A549 (cell line): ENCODE data around the gene DMRTB1. TPM values are rescaled to one million over a fixed set of nuclear protein-coding genes. Genes with fewer than 3 reads are reported as not detected.
A peak's percentile ranks its signal among the peaks of the same experiment; 100 is the strongest.

ENCODE experiments used
- ATAC-seq, 2 experiments: fragments of 200-7000 bp in 1 of 2; fragments of >200 bp in 1 of 2; cut with Nextera tagmentation in 1 of 2; cut with Tn5 transposase in 1 of 2; 3 replicates each; pipeline versions ENCODE4 v1.8.0 to v1.9.1; 2018 to 2020; ENCODE audit warnings: mild to moderate bottlenecking in 1 of 2, moderate library complexity in 1 of 2
- CTCF ChIA-PET: fragments of 300-600 bp; sonication (Branson Sonifier 250); formaldehyde crosslinking; extraction: SDS; loops from one replicate; lab custom pipeline; 2021; ENCODE audit warnings: antibody characterized with exemption, inconsistent platforms; lab: Yijun Ruan, JAX
- POLR2A ChIA-PET: fragments of 350-600 bp; formaldehyde crosslinking; extraction: SDS; loops from one replicate; lab custom pipeline; 2021; ENCODE audit warnings: antibody characterized with exemption, inconsistent platforms; lab: Yijun Ruan, JAX
- DNase-seq, 2 experiments: peaks; one replicate each; pipeline versions ENCODE4 v3.0.0 to v3.0.0-alpha.2; 2011 to 2016; ENCODE audit warnings: low read depth in 1 of 2, low spot score in 1 of 2
- FAIRE-seq: peaks from 2 replicates; lab custom pipeline; 2011; peaks lifted over from hg19 to GRCh38; lab: Jason Lieb, UNC
- H3K27ac ChIP-seq, 2 experiments: fragments of >200 bp; sonication (Bioruptor Twin); formaldehyde crosslinking; 3 replicates each; pipeline ENCODE4 v1.5.1; 2016 to 2017
- H3K4me1 ChIP-seq: fragments of >200 bp; sonication (Bioruptor Twin); formaldehyde crosslinking; 3 replicates; pipeline ENCODE4 v1.6.1; 2016
- H3K4me2 ChIP-seq: fragments of >200 bp; sonication (Bioruptor Twin); formaldehyde crosslinking; 3 replicates; pipeline ENCODE4 v1.6.1; 2016
- H3K4me3 ChIP-seq: fragments of >200 bp; sonication (Bioruptor Twin); formaldehyde crosslinking; 3 replicates; pipeline ENCODE4 v1.5.1; 2016
- H3K9me3 ChIP-seq: fragments of >200 bp; sonication (Bioruptor Twin); formaldehyde crosslinking; 3 replicates; pipeline ENCODE4 v1.6.1; 2016
- CEBPB ChIP-seq, 2 experiments: fragments of >200 bp in 1 of 2; sonication (Bioruptor Twin) in 1 of 2; formaldehyde crosslinking in 1 of 2; IDR thresholded peaks; 2 replicates each; pipeline ENCODE4 v1.6.1; 2012 to 2016
- CHD2 ChIP-seq: fragments of 150-350 bp; IDR thresholded peaks from 2 replicates; pipeline ENCODE4 v1.6.1; 2014; ENCODE audit warnings: low read length; ENCODE audit not compliant: partially characterized antibody
- ESRRA ChIP-seq: fragments of 150-350 bp; IDR thresholded peaks from 2 replicates; pipeline ENCODE4 v1.6.1; 2014; ENCODE audit warnings: mild to moderate bottlenecking, low read length, borderline replicate concordance
- FOSL2 ChIP-seq, 2 experiments: fragments of 450-650 bp in 1 of 2; fragments of >200 bp in 1 of 2; sonication (Bioruptor Twin) in 1 of 2; formaldehyde crosslinking; IDR thresholded peaks; 2 replicates each; pipeline versions ENCODE4 v1.5.0 to v1.6.1; 2016 to 2020; ENCODE audit warnings: mild to moderate bottlenecking in 1 of 2, moderate library complexity in 1 of 2
- HOXB5 ChIP-seq: fragments of 250-450 bp; sonication (Bioruptor Pico); IDR thresholded peaks from 2 replicates; pipeline ENCODE4 v1.5.0; 2020; ENCODE audit warnings: mild to moderate bottlenecking, moderate library complexity
- JUN ChIP-seq, 2 experiments: fragments of >200 bp; sonication (Bioruptor Twin); formaldehyde crosslinking; IDR thresholded peaks; 2 replicates in 1 of 2; 3 replicates in 1 of 2; pipeline ENCODE4 v1.6.1; 2016 to 2017
- JUNB ChIP-seq: fragments of >200 bp; sonication (Bioruptor Twin); formaldehyde crosslinking; IDR thresholded peaks from 2 replicates; pipeline ENCODE4 v1.6.1; 2016
- NPAS2 ChIP-seq: fragments of 250-450 bp; sonication (Bioruptor Pico); IDR thresholded peaks from 2 replicates; pipeline ENCODE4 v1.8.0; 2022; ENCODE audit warnings: mild to moderate bottlenecking, moderate library complexity, borderline replicate concordance
- PHF8 ChIP-seq: fragments of 200-600 bp; sonication (generic); IDR thresholded peaks from 2 replicates; pipeline ENCODE4 v1.6.1; 2016; ENCODE audit warnings: low read depth, mild to moderate bottlenecking, antibody characterized with exemption, moderate library complexity, borderline replicate concordance
- RAD21 ChIP-seq, 2 experiments: fragments of >200 bp in 1 of 2; sonication (Bioruptor Twin) in 1 of 2; formaldehyde crosslinking in 1 of 2; IDR thresholded peaks in 1 of 2; conservative IDR thresholded peaks in 1 of 2; 2 replicates in 1 of 2; 3 replicates in 1 of 2; pipeline ENCODE4 v1.6.1; 2012 to 2018; ENCODE audit warnings: inconsistent platforms in 1 of 2
- RARB ChIP-seq: fragments of 250-450 bp; sonication (Bioruptor Pico); IDR thresholded peaks from 2 replicates; pipeline ENCODE4 v1.8.0; 2021; ENCODE audit warnings: mild to moderate bottlenecking, moderate library complexity
- RNF2 ChIP-seq: fragments of 200-600 bp; sonication (generic); IDR thresholded peaks from 2 replicates; pipeline ENCODE4 v1.6.1; 2016; ENCODE audit warnings: low read depth, mild to moderate bottlenecking, antibody characterized with exemption, moderate library complexity, borderline replicate concordance
- SMC3 ChIP-seq: fragments of >200 bp; sonication (Bioruptor Twin); formaldehyde crosslinking; IDR thresholded peaks from 3 replicates; pipeline ENCODE4 v1.6.1; 2018; ENCODE audit warnings: inconsistent platforms
- ZC3H11A ChIP-seq: fragments of 450-650 bp; IDR thresholded peaks from 2 replicates; pipeline ENCODE4 v1.6.1; 2014; ENCODE audit warnings: antibody characterized with exemption, mild to moderate bottlenecking
- ZNF302 ChIP-seq: fragments of 250-450 bp; sonication (Bioruptor Pico); IDR thresholded peaks from 2 replicates; pipeline ENCODE4 v1.9.0; 2021; ENCODE audit warnings: inconsistent platforms, mild to moderate bottlenecking, moderate library complexity
- WGBS: methylation state at CpG from one replicate; pipeline ENCODE4 v1.1.6; 2017; ENCODE audit errors: missing lambda C conversion rate; 5-methylcytosine and 5-hydroxymethylcytosine counted together
- polyA plus RNA-seq, 4 experiments: library from polyadenylated mRNA; depleted of rRNA in 3 of 4; stranded (reverse); fragments of >200 nt; fragmentation: RNase III in 1 of 4; extraction: RNeasy Plus Mini Kit Qiagen cat#74134 plus additional on column Dnase treatment in 1 of 4; gene quantifications; 2 replicates in 3 of 4; 3 replicates in 1 of 4; pipeline ENCODE4 v1.2.3, GENCODE V29; 2011 to 2017
- TF ChIP-seq, protein P1 (sequence below): fragments of >200 bp; sonication (Bioruptor Twin); formaldehyde crosslinking; IDR thresholded peaks from 3 replicates; pipeline ENCODE4 v1.5.1; 2016
- TF ChIP-seq, protein P2 (sequence below): fragments of 200-600 bp; sonication (generic); IDR thresholded peaks from 2 replicates; pipeline ENCODE4 v1.6.1; 2016; ENCODE audit warnings: antibody characterized with exemption, mild to moderate bottlenecking, moderate library complexity
- TF ChIP-seq, protein P3 (sequence below): fragments of 250-450 bp; sonication (Bioruptor Pico); IDR thresholded peaks from 2 replicates; pipeline ENCODE4 v1.5.0; 2021; ENCODE audit warnings: mild to moderate bottlenecking, moderate library complexity, borderline replicate concordance
- TF ChIP-seq, protein P4 (sequence below): IDR thresholded peaks from 2 replicates; pipeline ENCODE4 v1.6.1; 2012; ENCODE audit warnings: low read depth, borderline replicate concordance
- TF ChIP-seq, protein P5 (sequence below): fragments of >200 bp; sonication (Bioruptor Twin); formaldehyde crosslinking; IDR thresholded peaks from 3 replicates; pipeline ENCODE4 v1.6.1; 2016
- TF ChIP-seq, protein P6 (sequence below): IDR thresholded peaks from 2 replicates; pipeline ENCODE4 v1.6.1; 2012

The DMRTB1 gene
- polyA plus RNA-seq, 2 of the 4 experiments (the other 2 are of a cell fraction): not detected

DNA sequence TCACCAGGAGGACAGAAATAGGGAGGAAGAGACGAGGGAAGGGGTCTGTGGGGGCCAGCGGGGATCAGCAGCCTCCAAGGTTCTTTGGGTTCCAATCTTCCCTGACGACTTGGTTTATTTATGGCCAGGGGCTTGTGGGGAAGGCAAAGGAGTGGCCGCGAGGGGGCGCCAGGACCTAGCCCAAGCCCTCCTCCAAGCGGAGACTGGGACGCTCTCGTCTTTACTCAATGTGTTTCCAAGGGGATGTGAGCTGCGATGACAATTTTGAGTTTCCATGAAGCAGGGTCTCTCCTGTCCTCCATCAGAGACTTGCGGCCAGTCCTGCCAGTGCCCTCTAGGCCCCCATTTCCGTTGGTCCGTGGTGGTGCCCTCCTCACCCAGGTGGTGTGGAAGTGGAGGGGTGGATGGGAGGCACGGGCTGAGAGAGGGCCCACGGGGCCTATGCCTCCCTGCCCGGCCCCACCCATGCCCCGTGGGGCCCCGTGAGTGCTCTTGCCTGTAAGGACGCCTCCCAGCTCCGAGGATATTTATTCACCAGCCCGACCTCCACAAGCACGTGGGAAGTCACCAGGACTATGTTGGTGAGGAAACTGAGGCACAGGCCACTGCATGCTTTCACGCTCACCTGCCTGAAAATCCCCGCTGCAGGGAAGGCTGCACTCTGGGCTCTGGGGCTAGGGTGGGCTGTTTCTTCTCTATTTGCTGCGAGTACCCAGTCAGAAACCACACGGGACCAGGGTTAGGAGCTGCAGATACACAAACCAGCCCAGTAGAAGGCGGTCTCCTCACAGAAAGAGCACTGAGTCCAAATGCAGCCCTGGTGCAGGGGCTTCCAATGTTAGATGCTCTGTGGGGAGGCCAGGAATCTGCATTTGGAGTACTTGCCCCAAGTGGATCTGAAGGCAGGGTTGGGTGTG lies 26.5 kb downstream of the DMRTB1 start:
- no peaks in the 10 kb centered on the region for H3K4me1 ChIP-seq
- ChIA-PET CTCF (interaction anchor here (0.6 to 6.8 kb wide), 29 partner anchors 8 to 638 kb away, joined by 3 to 41 read pairs (median 4); no protein-coding TSS in a partner anchor), POLR2A (no interaction called here)
- peak overlapping the region in 1 of 2 experiments; percentile 69; a peak in 3 of 6 replicates for H3K27ac ChIP-seq
- FAIRE-seq (no peak), ATAC-seq (peak; percentile 94 to 98)
- H3K4me3 ChIP-seq: no peak overlapping the region
- WGBS: 2% methylated on average over 9 of the region's 27 CpGs
- H3K9me3 ChIP-seq: no peaks in the 10 kb centered on the region
- peak overlapping the region; percentile 74 for H3K4me2 ChIP-seq
- TF ChIP-seq, protein P1, sequence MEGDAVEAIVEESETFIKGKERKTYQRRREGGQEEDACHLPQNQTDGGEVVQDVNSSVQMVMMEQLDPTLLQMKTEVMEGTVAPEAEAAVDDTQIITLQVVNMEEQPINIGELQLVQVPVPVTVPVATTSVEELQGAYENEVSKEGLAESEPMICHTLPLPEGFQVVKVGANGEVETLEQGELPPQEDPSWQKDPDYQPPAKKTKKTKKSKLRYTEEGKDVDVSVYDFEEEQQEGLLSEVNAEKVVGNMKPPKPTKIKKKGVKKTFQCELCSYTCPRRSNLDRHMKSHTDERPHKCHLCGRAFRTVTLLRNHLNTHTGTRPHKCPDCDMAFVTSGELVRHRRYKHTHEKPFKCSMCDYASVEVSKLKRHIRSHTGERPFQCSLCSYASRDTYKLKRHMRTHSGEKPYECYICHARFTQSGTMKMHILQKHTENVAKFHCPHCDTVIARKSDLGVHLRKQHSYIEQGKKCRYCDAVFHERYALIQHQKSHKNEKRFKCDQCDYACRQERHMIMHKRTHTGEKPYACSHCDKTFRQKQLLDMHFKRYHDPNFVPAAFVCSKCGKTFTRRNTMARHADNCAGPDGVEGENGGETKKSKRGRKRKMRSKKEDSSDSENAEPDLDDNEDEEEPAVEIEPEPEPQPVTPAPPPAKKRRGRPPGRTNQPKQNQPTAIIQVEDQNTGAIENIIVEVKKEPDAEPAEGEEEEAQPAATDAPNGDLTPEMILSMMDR: peak; percentile 72
- TF ChIP-seq SMC3: peak; percentile 80
- no peak for TF ChIP-seq CEBPB (IDR thresholded peaks at IDR 0.05)
- TF ChIP-seq RAD21 (conservative IDR thresholded peaks at IDR 0.05 in 1 of 2, IDR thresholded peaks at IDR 0.05 in 1 of 2): peak; percentile 87 to 92
- no peak for TF ChIP-seq JUNB
- TF ChIP-seq, all 56 proteins: peak for 3
- peak; percentile 73 to 80 for DNase-seq

DNA sequence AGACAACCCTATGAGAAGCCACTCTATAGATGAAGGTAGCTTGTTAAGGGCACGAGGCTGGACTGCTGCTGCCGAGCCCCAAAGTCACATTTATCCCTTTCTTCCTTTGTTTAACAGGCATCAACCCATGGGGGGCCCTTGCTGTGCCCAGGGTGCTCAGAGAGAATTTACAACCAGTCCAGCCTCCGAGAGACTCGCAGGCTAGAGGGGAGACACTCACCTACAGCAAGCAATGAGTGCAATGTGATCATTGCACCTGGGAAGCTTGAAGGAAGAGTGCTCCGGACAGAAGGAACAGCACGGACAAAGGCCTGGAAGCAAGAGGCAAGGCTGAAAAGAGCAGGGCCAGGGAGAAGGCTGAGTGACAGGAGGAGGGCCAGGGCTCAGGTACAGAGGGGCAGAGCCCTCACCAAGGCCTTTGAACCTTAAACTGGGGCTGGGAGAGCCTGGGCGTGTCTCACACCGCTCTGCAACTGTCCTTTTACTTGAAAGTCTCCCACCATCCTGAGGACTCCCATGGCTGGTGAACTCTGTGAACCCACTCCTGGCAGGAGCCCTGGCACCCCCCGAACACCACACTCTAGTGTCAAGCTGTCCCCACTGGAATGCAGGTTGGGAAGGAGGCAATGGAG lies 27.3 kb downstream of the DMRTB1 start:
- TF ChIP-seq ZNF302 (CRISPR knock-in tag): no peak
- no peak for TF ChIP-seq NPAS2 (CRISPR knock-in tag)
- TF ChIP-seq JUN (IDR thresholded peaks at IDR 0.05): no peak
- TF ChIP-seq FOSL2 (IDR thresholded peaks at IDR 0.05): no peak
- no peak for TF ChIP-seq FOSL2 (CRISPR knock-in tag; IDR thresholded peaks at IDR 0.05)
- no peak for TF ChIP-seq HOXB5 (CRISPR knock-in tag)
- no peak for TF ChIP-seq PHF8
- TF ChIP-seq RNF2: no peak
- TF ChIP-seq, protein P2, sequence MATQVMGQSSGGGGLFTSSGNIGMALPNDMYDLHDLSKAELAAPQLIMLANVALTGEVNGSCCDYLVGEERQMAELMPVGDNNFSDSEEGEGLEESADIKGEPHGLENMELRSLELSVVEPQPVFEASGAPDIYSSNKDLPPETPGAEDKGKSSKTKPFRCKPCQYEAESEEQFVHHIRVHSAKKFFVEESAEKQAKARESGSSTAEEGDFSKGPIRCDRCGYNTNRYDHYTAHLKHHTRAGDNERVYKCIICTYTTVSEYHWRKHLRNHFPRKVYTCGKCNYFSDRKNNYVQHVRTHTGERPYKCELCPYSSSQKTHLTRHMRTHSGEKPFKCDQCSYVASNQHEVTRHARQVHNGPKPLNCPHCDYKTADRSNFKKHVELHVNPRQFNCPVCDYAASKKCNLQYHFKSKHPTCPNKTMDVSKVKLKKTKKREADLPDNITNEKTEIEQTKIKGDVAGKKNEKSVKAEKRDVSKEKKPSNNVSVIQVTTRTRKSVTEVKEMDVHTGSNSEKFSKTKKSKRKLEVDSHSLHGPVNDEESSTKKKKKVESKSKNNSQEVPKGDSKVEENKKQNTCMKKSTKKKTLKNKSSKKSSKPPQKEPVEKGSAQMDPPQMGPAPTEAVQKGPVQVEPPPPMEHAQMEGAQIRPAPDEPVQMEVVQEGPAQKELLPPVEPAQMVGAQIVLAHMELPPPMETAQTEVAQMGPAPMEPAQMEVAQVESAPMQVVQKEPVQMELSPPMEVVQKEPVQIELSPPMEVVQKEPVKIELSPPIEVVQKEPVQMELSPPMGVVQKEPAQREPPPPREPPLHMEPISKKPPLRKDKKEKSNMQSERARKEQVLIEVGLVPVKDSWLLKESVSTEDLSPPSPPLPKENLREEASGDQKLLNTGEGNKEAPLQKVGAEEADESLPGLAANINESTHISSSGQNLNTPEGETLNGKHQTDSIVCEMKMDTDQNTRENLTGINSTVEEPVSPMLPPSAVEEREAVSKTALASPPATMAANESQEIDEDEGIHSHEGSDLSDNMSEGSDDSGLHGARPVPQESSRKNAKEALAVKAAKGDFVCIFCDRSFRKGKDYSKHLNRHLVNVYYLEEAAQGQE: no peak
- TF ChIP-seq, protein P3, sequence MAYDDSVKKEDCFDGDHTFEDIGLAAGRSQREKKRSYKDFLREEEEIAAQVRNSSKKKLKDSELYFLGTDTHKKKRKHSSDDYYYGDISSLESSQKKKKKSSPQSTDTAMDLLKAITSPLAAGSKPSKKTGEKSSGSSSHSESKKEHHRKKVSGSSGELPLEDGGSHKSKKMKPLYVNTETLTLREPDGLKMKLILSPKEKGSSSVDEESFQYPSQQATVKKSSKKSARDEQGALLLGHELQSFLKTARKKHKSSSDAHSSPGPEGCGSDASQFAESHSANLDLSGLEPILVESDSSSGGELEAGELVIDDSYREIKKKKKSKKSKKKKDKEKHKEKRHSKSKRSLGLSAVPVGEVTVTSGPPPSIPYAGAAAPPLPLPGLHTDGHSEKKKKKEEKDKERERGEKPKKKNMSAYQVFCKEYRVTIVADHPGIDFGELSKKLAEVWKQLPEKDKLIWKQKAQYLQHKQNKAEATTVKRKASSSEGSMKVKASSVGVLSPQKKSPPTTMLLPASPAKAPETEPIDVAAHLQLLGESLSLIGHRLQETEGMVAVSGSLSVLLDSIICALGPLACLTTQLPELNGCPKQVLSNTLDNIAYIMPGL (CRISPR knock-in tag): no peak
- TF ChIP-seq, protein P4, sequence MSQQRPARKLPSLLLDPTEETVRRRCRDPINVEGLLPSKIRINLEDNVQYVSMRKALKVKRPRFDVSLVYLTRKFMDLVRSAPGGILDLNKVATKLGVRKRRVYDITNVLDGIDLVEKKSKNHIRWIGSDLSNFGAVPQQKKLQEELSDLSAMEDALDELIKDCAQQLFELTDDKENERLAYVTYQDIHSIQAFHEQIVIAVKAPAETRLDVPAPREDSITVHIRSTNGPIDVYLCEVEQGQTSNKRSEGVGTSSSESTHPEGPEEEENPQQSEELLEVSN: no peak
- TF ChIP-seq, protein P5, sequence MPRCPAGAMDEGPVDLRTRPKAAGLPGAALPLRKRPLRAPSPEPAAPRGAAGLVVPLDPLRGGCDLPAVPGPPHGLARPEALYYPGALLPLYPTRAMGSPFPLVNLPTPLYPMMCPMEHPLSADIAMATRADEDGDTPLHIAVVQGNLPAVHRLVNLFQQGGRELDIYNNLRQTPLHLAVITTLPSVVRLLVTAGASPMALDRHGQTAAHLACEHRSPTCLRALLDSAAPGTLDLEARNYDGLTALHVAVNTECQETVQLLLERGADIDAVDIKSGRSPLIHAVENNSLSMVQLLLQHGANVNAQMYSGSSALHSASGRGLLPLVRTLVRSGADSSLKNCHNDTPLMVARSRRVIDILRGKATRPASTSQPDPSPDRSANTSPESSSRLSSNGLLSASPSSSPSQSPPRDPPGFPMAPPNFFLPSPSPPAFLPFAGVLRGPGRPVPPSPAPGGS: no peak
- TF ChIP-seq ZC3H11A: no peak
- no peak for TF ChIP-seq RARB (CRISPR knock-in tag)
- TF ChIP-seq, protein P6, sequence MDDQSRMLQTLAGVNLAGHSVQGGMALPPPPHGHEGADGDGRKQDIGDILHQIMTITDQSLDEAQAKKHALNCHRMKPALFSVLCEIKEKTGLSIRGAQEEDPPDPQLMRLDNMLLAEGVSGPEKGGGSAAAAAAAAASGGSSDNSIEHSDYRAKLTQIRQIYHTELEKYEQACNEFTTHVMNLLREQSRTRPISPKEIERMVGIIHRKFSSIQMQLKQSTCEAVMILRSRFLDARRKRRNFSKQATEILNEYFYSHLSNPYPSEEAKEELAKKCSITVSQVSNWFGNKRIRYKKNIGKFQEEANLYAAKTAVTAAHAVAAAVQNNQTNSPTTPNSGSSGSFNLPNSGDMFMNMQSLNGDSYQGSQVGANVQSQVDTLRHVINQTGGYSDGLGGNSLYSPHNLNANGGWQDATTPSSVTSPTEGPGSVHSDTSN: no peak
- TF ChIP-seq CHD2: no peak
- no peak for TF ChIP-seq ESRRA
- Histone ChIP-seq H3K27ac (no peak overlapping the region), H3K4me1 (no peaks in the 10 kb centered on the region), H3K4me3 (no peak overlapping the region), H3K9me3 (no peaks in the 10 kb centered on the region), H3K4me2 (no peak overlapping the region)
- CTCF ChIA-PET: interaction anchor here (0.7 to 6.8 kb wide), 25 partner anchors 8 to 1304 kb away, joined by 3 to 41 read pairs (median 4); no protein-coding TSS in a partner anchor
- POLR2A ChIA-PET: no interaction called here
- DNase-seq (no peak), FAIRE-seq (no peak), ATAC-seq (no peak)
- 37% methylated on average over 8 of the region's 9 CpGs for WGBS
